Measurements from ENCODE around the gene ITPKC.

Gene ITPKC

DNA sequence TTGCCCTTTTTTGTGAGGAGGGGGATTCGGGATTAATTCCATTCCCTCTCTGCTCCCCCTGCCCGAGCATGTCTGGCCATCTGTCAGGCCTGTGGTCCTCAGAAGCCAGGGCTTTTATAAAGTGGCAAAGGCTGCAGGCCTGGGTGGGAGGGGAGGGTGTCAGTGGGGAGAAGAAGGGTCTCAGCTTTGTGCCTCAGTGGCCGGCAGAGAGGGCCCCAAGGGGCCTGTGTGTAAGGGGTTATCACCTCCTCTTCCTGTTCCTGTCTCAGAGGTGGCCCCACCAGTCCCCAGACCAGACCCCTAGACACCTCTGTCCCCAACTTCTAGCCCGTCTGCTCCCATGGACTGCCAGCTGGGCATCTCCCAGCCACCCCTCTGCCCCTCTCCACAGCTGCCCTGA, 23.0 kb upstream of the ITPKC start:
- no peak for DNase-seq (ENCODE audit: low spot score in 2 of 2)
- Histone ChIP-seq H3K4me3 (no peak overlapping the region), H3K36me3 (replicated peaks) (peaks cover 14% of the 10 kb centered on the region), H3K4me1 (peaks cover 14% of the 10 kb centered on the region), H3K9me3 (no peaks in the 10 kb centered on the region), H3K27me3 (ENCODE audit: low read depth) (no peaks in the 10 kb centered on the region)
- in situ Hi-C loops (cut with MboI; ENCODE audit: low sequenced_read_pairs), result no loop called here

DNA sequence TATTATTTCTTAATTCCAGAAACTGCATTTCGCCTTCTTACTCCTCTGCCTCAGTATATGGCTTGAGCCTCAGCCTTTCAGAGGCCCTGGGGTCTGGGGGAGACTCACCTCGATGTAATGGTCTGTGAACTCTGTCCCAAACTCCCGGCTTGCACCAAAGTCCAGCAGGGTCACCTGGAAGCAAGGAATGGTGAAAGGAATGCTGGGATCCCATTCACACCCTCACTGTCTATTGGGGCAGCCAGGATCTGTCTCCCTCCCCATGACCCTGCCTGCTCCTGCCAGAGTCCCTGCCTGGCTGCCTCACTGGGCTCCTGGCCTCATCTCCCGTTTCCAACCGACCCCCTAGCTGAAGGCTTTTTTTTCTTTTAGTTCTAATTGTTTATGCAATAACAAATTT, 21.0 kb upstream of the ITPKC start:
- no peaks in the 10 kb centered on the region for H3K27me3 ChIP-seq (ENCODE audit: low read depth)
- H3K36me3 ChIP-seq (replicated peaks), result peaks cover 14% of the 10 kb centered on the region
- no peak for DNase-seq (ENCODE audit: low spot score in 2 of 2)
- H3K4me1 ChIP-seq, result peaks cover 6% of the 10 kb centered on the region
- no peaks in the 10 kb centered on the region for H3K9me3 ChIP-seq
- H3K4me3 ChIP-seq, result no peak overlapping the region
- in situ Hi-C loops (cut with MboI; ENCODE audit: low sequenced_read_pairs), result no loop called here

DNA sequence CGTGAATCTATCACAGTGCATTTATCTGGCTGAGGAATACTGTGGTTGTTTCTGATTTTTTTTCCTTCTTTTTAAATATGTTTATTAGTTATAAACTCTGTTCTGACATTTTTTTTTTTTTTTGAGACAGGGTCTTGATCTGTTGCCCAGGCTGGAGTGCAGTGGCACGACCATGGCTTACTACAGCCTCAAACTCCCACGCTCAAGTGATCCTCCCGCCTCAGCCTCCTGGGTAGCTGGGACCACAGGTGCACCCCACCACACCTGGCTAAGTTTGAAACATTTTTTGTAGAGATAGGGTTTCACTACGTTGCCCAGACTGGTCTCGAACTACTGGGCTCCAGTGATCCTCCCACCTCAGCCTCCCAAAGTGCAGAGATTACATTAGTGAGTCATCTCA, 19.9 kb upstream of the ITPKC start:
- H3K4me1 ChIP-seq, result no peaks in the 10 kb centered on the region
- DNase-seq (ENCODE audit: low spot score in 2 of 2), result no peak
- no peak overlapping the region for H3K4me3 ChIP-seq
- peaks cover 14% of the 10 kb centered on the region for H3K36me3 ChIP-seq (replicated peaks)
- no peaks in the 10 kb centered on the region for H3K27me3 ChIP-seq (ENCODE audit: low read depth)
- in situ Hi-C loops (cut with MboI; ENCODE audit: low sequenced_read_pairs), result no loop called here
- no peaks in the 10 kb centered on the region for H3K9me3 ChIP-seq

DNA sequence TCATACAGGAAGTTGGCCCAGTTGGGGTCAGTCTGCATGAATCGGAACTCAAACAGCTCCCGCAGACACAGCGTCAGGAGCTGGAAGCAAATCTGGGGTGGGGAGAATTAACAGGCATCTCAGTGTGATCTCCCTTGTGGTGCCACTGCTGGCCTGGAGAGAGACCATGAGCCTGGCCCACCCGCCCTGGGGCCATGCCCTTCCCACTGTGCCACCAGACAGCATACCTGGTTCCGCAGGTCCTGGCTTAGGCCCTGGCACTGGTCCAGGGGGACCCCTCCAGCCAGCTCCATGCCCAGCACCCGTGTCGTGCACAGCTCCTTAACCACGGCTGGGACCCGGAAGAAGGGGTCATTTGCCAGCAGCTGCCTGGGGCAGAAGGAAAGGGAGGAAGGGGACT, 16.8 kb upstream of the ITPKC start:
- in situ Hi-C loops (cut with MboI; ENCODE audit: low sequenced_read_pairs), result no loop called here
- no peak overlapping the region for H3K4me3 ChIP-seq
- no peak for DNase-seq (ENCODE audit: low spot score in 2 of 2)
- H3K36me3 ChIP-seq (replicated peaks), result peaks cover 29% of the 10 kb centered on the region
- no peaks in the 10 kb centered on the region for H3K27me3 ChIP-seq (ENCODE audit: low read depth)
- H3K9me3 ChIP-seq, result no peaks in the 10 kb centered on the region
- H3K4me1 ChIP-seq, result no peaks in the 10 kb centered on the region

DNA sequence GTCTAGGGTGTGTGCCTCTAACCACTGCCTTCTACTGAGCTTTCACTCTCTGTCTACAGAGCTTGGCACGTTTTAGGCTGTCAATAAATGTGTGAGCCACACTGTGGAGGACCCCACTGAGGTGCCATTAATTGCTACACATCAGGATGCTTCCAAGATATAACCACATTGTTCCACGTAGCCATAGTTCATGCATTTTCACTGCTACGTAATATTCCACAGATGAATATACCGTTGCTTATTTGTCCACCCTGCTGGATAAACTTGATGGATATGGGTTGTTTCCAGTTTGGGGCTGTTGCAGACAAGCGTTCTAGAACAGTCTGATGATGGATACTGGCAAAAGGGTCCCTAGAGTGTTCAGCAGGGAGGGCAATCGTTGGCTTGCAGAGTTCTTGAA, 15.2 kb upstream of the ITPKC start:
- in situ Hi-C loops (cut with MboI; ENCODE audit: low sequenced_read_pairs), result no loop called here
- no peaks in the 10 kb centered on the region for H3K4me1 ChIP-seq

DNA sequence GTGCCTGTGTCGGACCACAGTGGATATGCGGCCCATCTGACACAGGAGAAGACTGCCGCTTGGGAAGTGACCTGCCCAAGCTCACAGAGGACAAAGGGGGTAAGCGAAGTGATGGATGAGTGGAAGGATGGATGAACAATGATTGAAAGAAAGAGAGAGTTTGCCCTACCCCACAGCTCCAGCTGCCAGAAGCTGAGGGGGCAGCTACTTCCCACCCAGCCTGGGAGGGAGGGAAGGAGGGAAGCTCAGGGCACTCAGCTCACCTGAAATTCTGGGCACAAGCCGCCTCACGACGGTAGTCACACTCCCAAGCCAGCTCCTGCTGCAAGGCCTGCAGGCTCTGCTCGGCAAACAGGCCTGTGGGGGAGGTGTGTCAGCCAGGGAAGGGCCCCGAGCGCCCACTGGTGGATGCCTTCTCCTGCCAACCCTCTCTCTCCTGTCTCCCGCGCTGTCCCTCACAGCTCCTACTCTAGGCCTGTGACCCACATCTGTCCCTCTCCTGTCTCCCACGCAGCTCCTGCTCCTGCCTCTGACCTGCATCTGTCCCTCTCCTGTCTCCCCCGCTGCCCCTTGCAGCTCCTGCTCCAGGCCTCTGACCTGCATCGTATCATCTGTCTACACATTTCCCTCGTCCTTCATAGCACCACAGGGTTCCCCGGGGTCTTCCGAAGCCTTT, 14.4 kb upstream of the ITPKC start:
- Histone ChIP-seq H3K9me3 (no peaks in the 10 kb centered on the region), H3K4me1 (no peaks in the 10 kb centered on the region), H3K36me3 (replicated peaks) (peaks cover 30% of the 10 kb centered on the region), H3K27me3 (ENCODE audit: low read depth) (no peaks in the 10 kb centered on the region), H3K4me3 (no peak overlapping the region)
- peak in 1 of 2 experiments; percentile 48 for DNase-seq (ENCODE audit: low spot score in 2 of 2)
- in situ Hi-C loops (cut with MboI; ENCODE audit: low sequenced_read_pairs), result no loop called here

More for the DNA sequence above, 15.2 kb upstream of the ITPKC start:
- no peaks in the 10 kb centered on the region for H3K9me3 ChIP-seq
- DNase-seq (ENCODE audit: low spot score in 2 of 2), result no peak
- peaks cover 30% of the 10 kb centered on the region for H3K36me3 ChIP-seq (replicated peaks)
- H3K4me3 ChIP-seq, result no peak overlapping the region
- H3K27me3 ChIP-seq (ENCODE audit: low read depth), result no peaks in the 10 kb centered on the region

DNA sequence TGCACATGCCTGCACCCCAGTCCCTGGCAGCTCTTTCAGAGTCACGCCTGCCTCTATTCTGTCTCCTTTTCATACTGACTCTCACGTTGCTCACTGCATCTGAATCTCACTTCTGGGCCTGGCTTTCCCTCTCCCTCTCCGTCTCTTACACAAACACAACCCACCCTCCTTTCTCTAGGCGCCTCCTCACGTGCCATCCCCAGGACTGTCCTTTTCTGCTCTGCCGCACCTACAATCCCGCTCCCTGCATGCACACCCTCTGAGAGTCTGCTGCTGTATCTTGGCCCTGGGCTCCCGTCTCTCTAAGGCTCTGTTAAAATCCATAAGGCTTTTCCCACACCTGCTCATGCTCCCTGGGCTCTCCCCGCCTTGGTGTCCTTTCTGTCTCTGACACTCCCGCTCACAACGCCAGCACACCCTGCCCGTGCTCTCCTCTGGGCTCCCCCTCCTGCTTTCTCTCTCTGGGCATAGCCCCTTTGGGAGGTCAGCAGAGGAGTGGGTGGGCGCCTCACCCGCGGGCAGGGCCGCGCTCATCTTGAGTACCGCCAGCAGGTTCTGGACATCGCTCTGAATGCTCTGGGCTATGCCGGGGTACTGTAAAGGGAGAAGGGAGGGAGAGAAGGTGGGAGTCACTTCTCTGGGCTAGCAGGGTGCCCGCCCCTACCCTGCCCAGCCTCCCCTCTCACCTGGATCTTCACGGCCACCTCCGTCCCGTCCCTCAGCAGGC, 13.7 kb upstream of the ITPKC start:
- Histone ChIP-seq H3K4me3 (no peak overlapping the region), H3K27me3 (ENCODE audit: low read depth) (no peaks in the 10 kb centered on the region), H3K9me3 (no peaks in the 10 kb centered on the region), H3K4me1 (no peaks in the 10 kb centered on the region), H3K36me3 (replicated peaks) (peaks cover 30% of the 10 kb centered on the region)
- DNase-seq (ENCODE audit: low spot score in 2 of 2), result no peak
- in situ Hi-C loops (cut with MboI; ENCODE audit: low sequenced_read_pairs), result no loop called here

DNA sequence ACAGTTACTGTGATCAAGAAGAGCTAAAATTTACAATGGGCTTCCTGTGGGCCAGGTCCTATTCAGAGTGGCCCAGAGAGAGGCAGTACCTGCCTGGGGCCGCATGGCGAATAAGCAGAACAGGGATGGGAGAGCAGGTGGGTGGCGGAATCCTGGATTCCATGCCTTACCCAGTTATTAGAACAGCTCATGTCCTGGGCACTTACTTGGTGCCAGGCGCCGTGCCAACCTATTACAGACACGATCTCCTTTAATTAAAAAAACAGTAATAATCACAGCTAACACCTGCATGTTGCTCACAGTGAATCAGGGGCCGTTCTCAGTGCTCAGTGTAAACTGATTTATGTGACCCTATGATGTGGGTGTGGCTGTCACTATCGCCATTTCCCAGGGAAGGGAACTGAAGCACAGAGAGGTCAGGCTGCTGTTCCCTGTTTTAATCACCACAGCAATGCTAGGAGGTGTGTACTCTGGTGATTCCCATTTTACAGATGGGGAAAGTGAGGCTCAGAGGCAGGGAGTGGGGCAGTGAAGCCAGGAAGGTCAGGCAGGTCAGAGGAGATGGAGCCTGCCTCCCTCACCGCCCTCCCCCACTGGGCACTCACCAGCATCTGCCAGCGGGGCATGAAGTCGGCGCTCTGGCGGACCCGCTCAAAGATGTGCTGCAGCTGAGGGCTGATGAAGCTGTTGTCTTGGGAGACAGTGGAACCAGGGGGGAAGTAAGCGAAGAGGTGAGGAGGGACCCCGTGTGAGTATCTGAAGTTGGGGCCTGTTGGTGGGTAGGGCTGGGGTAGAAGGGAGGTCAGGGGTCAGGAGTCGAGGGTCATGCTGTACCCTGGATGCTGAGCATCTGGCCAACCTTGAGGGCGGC, 12.2 kb upstream of the ITPKC start:
- Histone ChIP-seq H3K9me3 (no peaks in the 10 kb centered on the region), H3K4me3 (no peak overlapping the region), H3K36me3 (replicated peaks) (peaks cover 39% of the 10 kb centered on the region), H3K27me3 (ENCODE audit: low read depth) (no peaks in the 10 kb centered on the region), H3K4me1 (no peaks in the 10 kb centered on the region)
- in situ Hi-C loops (cut with MboI; ENCODE audit: low sequenced_read_pairs), result no loop called here
- no peak for DNase-seq (ENCODE audit: low spot score in 2 of 2)

DNA sequence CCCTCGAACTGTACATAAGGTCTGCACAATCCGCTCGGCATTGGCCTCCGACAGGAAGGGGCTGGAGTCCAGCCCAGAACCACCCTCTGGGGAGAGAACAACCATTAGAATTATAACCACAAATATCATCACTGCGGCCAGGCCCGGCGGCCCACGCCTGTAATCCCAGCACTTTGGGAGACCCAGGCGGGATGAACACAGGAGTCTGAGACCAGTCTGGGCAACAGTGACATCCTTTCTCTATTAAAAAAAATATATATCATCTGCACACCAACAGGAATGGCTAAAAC, 11.6 kb upstream of the ITPKC start:
- DNase-seq (ENCODE audit: low spot score in 2 of 2), result no peak
- Histone ChIP-seq H3K4me3 (no peak overlapping the region), H3K36me3 (replicated peaks) (peaks cover 44% of the 10 kb centered on the region), H3K4me1 (no peaks in the 10 kb centered on the region), H3K9me3 (no peaks in the 10 kb centered on the region), H3K27me3 (ENCODE audit: low read depth) (no peaks in the 10 kb centered on the region)
- in situ Hi-C loops (cut with MboI; ENCODE audit: low sequenced_read_pairs), result no loop called here

DNA sequence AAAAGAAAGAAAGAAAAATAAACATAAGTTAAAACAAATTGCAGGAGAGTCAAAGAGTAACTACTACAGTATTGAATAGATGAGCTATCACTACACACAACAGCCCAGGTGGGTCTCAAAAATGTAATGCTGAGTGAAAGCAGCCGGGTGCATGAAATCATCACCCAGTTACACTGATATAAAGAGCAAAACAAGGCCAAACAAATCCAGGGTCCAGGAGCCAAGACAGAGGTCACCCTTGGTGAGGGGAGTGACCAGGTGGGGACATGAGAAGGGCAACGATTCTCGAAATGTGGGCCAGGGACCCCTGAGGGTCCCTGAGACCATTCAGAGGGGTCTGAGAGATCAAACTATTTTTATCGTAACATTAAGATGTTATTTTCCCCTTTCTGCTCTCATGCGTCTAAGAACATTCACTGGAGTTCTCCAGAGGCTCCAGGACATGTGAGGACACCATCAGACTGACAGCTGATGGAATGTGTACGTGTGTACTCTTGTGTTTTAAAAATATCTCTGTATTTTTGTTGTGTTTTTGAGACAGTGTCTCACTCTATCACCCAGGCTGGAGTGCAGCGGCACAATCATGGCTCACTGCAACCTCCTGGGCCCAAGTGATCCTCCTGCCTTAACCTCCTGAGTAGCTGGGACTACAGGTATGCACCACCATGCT, 10.8 kb upstream of the ITPKC start:
- Histone ChIP-seq H3K4me1 (no peaks in the 10 kb centered on the region), H3K9me3 (no peaks in the 10 kb centered on the region), H3K36me3 (replicated peaks) (peaks cover 44% of the 10 kb centered on the region), H3K4me3 (no peak overlapping the region), H3K27me3 (ENCODE audit: low read depth) (no peaks in the 10 kb centered on the region)
- in situ Hi-C loops (cut with MboI; ENCODE audit: low sequenced_read_pairs), result no loop called here
- DNase-seq (ENCODE audit: low spot score in 2 of 2), result no peak

DNA sequence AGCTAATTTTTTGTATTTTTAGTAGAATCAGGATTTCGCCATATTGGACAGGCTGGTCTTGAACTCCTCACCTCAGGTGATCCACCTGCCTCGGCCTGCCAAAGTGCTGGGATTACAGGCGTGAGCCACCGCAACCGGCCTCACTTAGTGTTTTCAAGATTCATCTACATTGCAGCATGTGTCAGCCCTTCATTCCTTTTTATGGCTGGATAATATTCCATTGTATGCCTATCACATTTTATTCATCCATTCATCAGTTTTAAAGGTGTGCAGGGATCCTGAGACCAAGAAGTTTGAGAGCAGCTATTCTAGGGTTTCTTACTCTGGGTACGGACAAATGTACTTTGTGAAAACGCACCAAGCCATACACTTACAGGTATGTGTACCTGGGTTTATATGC, 9.3 kb upstream of the ITPKC start:
- in situ Hi-C loops (cut with MboI; ENCODE audit: low sequenced_read_pairs), result no loop called here
- Histone ChIP-seq H3K27me3 (ENCODE audit: low read depth) (no peaks in the 10 kb centered on the region), H3K9me3 (no peaks in the 10 kb centered on the region), H3K36me3 (replicated peaks) (peaks cover 34% of the 10 kb centered on the region), H3K4me3 (no peak overlapping the region), H3K4me1 (no peaks in the 10 kb centered on the region)
- DNase-seq (ENCODE audit: low spot score in 2 of 2), result no peak

DNA sequence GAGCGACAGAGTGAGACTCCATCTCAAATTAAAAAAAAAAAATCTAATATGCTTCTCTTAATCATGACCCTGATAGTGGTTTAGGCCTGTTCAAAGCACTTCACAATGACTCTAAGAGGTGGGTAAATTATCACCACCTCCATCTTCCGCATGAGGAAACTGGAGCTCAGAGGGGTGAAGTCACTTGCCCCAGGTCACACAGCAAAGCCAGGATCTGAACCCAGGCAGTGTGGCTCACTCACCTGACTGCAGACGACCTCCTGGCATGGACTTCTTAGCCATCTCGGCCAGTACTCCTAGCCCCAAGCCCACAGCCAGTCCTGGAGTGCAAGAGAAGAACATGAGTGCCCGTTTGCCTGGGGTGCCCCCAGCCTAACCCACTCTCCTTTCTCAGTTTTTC, 7.1 kb upstream of the ITPKC start:
- H3K36me3 ChIP-seq (replicated peaks), result peaks cover 27% of the 10 kb centered on the region
- no peaks in the 10 kb centered on the region for H3K9me3 ChIP-seq
- no peak for DNase-seq (ENCODE audit: low spot score in 2 of 2)
- H3K4me1 ChIP-seq, result peaks cover 3% of the 10 kb centered on the region; the same call in 1 of the 2 replicates
- H3K27me3 ChIP-seq (ENCODE audit: low read depth), result no peaks in the 10 kb centered on the region
- in situ Hi-C loops (cut with MboI; ENCODE audit: low sequenced_read_pairs), result no loop called here
- no peak overlapping the region for H3K4me3 ChIP-seq

DNA sequence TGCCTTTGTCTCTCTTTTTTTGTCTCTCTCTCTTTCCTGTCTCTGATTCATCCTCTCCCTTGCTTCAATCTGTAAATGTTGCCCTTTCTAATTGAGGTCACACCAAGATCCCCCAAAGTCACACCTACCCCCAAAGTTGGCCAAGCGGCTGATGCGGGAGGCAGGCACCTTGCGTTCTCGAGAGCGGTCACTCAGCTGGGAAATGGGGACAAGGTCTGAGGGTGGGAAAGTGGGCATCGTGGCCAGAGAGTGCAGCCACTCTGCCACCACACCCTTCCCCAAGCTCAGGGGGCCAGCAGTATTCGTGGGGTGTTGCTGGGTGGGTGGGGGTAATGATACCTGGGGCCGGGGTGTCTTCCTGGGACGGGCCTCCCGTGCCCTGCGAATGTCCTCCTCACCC, 3.0 kb upstream of the ITPKC start:
- Histone ChIP-seq H3K36me3 (replicated peaks) (peaks cover 18% of the 10 kb centered on the region), H3K27me3 (ENCODE audit: low read depth) (no peaks in the 10 kb centered on the region), H3K4me1 (peaks cover 12% of the 10 kb centered on the region), H3K4me3 (no peak overlapping the region), H3K9me3 (no peaks in the 10 kb centered on the region)
- in situ Hi-C loops (cut with MboI; ENCODE audit: low sequenced_read_pairs), result no loop called here
- DNase-seq (ENCODE audit: low spot score in 2 of 2), result no peak
